ENCODE results near the gene LYSMD3.

LYSMD3 gene

DNA sequence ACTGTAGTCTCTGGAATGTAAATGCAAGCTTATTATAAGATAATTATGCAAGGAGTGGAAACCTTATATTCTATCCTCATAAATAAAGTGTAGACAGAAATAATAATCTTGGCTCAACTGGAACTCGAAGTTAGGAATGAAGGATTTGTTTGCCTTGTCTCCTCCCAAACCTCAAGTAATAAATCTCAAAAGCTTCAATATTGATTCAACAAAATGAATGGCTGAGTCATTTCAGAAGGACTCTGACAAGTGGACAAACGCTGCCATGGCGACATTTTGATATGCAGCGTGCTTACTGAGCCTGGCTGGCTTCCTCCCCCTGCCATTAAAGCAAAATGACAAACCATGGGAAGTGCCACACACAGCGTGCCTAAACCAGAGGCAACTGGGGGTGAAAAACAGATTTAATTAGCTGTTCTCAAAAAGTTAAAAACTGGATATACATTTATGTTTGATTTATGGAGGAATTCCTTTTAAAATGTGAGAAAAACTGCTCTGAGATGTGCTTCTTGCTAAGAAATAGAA, 18.7 kb upstream of the LYSMD3 start:
- no peak for DNase-seq (ENCODE audit: low read depth, low spot score)

DNA sequence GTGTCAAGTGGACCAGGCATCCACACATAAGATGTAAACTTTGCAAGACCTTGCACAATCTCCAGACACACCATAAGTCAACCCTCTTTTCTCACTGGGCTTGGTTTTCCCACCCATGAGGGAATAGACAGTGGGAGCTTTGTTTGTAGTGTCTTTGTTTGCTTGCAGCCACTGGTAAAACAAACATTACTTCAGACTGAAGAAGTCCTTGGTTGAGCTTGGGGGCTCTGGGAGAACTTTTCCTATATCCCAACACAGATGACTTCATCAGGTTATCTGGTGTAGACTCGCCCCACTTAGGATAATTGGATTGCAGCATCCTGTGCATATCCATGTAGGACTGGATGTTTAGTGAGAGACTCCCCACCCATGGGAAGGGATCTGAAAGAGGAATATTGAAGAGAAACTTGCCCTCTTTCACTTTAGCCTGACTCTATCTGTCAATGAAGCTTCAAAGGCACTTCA, 17.7 kb upstream of the LYSMD3 start:
- no peak for DNase-seq (ENCODE audit: low read depth, low spot score)

DNA sequence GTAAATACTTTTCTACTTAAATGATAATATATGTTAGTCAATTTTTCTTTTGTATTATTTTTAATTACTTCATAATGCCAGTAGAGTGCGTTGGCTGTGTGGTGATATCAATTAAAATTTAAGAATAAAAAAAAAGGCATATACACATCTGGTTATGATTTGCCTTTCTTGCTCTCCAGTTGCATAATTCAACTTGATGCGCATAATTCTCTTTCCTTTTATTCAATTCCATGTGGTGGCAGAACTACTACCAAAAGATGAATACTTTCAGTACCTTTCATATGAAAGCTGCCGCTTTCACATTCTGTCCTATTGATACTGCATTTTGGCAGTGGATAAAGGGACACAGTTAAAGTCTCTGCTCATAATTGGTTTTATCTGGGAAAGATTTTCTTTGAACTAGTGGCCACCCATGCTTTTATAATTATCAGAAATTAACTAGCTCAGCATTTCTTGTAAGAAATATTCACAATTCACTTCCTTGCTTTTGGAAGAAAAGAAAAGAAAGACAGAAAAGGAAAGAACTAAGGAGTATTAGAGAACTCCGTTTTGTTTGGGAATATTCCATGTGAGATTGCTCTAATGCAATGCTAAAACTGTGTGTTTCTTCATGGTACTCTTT, 16.9 kb upstream of the LYSMD3 start:
- DNase-seq (ENCODE audit: low read depth, low spot score): no peak

DNA sequence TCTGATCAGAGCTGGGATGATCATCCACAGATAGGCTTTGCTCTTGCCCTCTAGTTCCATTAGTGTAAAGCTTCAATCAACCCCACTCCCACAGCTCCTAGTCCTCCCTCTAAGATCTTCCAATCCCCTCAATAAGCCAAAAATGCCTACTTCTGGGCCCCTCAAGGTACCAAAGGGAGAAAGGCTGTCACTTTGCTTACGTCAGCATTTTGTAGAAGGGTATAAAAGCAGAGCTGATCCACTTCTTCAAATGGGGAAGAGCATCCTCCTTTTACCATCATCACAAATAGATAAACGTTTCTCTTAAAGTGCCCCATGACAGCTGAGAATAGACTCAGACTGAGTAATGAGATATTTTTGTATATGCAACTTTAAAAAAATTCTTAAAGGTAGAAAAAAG, 16.1 kb upstream of the LYSMD3 start:
- DNase-seq (ENCODE audit: low read depth, low spot score): no peak

DNA sequence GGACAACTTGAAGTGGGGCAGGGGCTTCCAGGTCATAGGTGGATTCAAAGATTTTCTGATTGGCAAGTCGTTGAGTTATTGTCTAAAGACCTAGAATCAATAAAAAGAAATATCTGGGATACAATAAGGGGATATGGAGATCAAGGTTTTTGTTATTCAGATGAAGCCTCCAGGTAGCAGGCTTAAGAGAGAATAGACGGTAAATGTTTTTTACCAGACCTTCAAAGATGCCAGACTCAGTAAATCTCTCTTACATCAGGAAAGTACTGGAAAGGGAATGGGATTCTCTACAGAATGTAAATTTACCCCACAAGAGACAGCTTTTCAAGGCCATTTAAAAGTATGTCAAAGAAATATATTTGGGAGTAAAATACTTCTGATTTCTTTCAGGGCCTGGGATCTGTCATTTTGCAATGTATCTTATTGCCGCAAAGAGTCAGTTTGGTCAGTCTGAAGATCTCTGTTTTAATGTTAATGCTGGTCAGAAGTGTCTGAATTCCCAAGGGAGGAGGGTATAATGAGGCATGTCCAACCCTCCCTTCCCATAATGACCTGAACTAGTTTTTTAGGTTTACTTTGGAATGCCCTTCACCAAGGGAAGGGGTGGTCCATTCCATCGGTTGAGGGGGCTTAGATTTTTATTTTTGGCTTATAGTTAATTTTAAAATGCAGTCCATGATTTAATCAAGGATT, 13.6 kb upstream of the LYSMD3 start:
- no peak for DNase-seq (ENCODE audit: low read depth, low spot score)

DNA sequence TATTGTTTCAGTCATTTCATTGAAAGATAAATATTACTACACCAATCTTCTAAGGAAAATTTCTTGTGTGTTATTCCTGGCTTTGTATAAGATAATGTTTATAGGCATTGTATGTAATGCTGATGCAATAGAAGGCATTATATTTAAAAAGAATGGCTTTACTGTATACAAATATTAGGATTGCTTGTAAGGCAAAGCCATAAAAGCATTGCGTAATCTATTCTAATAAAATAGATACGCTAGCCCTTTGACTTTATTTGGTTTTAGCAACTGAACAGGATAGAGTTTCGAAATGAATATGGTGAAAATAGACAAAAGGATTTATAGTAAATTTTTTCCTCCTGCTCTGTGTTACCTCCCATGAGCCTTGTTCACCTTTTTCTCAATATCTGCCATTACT, 5.5 kb upstream of the LYSMD3 start:
- no peak for DNase-seq (ENCODE audit: low read depth, low spot score)

DNA sequence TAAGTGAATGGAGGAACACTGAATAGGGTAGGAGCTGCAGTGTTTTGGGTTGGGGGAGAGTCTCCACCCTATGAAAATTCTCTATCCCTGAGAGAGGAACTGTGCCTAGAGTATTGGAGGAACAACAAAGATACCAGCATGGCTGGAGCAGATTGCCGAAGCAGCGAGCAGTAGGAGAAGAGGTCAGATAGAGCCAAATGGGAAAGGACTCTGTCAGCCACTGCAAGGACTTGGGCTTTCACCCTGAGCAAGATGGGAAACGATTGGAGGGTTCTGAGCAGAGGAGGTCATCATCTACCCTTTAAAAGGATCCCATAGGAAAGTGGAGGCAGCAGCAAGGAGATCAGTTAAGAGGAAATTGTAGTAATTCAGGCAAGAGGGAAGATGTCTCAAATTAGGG, 4.4 kb upstream of the LYSMD3 start:
- no peak for DNase-seq (ENCODE audit: low read depth, low spot score)

DNA sequence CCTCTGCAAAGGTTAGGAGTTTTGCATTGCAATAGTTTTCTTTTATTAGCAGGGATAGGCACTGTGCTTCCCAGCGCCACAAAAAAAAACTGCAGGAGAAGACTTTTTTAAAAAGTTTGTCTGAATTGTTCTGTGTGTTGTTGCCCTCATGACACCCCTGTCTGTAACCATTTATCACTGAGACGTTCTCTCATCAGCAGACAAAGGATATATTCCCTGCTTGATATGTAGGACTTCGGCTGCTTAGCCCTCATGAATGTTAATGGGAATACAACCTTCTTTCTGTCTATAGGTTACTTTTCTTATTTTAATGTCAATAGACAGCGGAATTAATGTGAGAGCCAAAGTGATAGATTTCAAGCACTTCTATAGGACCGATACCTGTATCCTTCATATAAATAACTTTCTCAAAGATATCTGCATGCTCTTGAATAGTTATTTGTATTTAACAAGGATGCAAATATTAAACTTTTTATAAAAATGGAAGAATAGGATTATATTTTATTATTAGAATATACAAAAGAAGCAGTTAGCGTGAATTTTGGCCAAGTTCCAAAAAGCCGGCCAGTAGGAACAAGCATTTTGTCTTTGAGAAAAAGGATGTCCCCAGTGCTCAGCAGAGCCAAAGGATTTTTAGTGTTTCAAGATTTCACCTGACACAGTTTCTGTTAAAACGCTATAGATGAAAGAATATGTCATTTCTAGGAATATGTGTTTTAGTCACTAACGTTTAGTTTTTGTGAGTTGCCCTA, 1.5 kb upstream of the LYSMD3 start:
- DNase-seq (ENCODE audit: low read depth, low spot score): no peak

DNA sequence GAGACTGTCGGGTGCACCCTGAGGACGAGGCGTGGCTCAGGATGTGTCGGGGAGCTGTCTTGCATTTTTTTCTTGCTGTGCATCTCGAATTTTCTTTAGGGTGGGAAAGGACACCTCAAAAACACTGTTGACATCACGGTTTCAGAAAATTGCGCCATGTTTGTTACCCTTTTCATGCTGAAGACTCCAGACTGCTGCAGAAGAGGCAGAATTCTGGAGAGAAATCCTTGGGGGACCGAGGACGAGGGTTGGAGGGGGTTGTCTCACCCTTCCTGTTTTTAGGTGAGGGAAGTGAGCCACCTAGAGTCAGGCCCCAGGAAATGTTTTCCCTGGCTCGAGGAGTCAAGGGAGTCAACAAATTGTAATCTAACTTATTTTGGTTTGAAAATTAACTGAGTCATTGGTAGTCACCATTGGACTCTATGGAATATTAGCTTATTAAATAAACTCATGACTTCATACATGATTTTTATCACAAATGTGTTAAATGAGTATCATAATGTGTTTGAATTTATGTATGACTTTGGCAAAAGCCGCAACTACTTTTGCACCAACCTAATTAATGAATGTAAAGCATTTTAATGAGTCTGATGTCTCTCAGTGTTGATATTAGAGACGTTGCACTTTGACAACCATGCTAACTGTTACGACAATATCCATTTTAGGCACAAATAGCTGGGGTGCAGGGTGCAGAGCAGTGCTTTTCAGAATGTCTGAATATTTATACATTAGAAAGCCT, 724 bp upstream of the LYSMD3 start:
- no peak for DNase-seq (ENCODE audit: low read depth, low spot score)

DNA sequence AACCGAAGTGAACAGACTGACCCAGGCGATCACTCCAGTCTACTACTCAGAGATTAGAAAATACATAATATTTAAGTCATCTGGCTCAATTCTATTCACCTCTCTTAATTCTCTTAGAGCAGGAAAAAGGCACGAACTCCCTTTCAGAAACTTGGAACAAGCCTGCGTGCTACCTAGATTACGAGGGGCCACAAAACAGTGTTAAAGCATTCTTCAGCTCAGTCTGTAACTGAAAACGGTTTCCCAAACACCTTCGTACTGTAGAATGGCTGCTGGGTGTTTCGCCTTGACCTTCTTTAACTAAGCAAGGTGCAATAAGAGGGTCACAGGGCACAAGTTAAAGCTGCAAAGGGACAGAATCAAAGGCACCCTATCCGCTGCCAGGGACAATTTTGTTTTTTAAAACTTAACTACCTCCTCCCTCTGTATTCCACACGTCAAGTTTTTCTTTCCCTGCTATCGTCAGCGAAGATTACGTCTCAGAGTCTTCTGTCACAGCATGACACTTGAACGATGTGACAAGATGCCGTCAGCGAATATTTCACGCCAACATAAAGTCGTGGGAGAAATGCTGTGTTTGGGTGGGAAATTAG, 687 bp downstream of the LYSMD3 start:
- no peak for DNase-seq (ENCODE audit: low read depth, low spot score)

DNA sequence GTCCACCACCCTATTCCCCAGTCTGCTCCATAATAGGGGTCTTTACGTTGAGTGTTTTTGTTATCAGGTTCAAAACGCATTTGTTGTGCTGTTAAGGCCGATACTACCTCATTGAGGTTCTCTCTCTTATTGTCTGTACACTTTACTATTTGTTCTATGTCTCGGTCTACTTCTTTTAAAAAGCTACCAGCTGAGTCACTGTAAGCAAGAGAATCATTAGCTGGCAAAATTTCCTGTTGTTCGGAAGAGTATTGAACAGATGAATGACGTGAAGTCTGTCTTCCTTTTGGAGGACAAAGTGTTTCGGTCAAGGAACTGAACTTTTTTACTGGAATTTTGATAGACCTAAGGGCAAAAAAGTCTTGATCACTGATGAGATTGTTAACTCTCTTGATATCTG, 10.3 kb downstream of the LYSMD3 start:
- no peak for DNase-seq (ENCODE audit: low read depth, low spot score)

DNA sequence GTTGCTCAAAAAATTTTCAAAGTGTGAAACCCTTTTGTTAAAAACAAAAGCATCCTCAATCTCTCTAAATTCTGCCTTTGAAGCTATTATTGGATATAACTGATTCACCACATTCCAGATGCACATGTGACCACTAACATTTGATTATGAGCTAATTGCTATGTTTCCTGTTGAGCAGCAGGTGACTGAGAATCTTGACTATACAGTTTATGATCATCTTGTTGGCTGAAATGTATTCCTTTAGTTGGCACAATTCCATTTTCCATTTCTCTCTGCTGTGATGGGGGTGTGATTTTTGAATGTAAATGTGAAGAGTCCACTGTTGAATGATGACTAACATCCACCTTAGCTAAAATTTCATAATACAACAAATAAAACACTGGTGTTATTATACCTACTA, 10.7 kb downstream of the LYSMD3 start:
- no peak for DNase-seq (ENCODE audit: low read depth, low spot score)

DNA sequence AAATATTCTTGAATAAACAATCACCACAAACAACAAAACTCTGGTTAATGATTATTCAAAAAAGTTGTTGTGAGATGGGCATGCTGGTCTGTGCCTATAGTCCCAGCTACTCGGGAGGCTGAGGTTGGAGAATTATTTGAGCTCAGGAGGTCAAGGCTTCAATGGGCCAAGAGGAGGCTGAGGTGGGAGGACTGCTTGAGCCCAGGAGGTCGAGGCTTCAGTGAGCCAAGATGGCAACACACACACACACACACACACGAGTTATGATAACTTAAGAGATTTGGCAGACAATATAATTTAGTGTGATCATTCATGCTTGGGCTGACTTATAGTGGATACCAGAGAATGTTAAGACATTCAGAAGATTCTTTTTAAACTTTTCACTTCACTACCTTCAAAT, 14.9 kb downstream of the LYSMD3 start:
- no peak for DNase-seq (ENCODE audit: low read depth, low spot score)

DNA sequence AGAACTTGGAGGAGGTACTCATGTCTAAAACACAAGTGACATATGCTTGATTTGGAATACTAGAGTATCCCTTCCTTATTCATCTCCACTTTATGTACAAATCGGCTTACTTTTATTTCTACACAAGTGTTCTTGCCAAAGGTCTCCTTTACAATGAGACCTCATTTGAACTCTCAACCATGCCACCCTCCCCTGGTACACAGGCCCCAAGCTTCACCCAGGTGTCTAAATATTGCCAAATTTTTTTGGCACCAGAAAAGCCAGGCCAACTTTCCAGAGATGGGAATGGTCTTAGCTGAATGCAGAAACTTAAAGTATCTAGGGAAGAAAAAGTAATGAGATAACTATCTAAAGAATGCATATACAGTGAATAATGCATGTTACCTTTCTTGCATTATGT, 18.9 kb downstream of the LYSMD3 start:
- no peak for DNase-seq (ENCODE audit: low read depth, low spot score)

DNA sequence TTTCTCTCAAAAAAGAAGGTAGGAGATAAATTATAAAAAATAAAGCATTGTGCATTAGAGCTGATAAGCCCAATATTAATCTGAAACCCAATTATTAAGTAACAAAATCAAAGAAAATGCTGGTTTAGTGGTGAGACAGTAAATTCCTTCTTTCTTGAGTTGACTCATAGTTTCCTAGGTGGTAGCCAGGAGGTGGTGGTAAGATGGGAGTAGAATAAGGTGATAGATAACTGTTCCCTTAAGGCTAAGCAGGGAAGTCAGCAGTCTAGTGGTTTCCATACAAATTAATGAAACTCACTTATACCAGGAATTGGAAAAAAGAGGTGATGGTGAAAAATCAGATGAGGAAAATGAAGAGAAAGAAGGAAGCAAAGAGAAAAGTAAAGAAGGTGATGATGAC, 23.2 kb downstream of the LYSMD3 start:
- DNase-seq (ENCODE audit: low read depth, low spot score): no peak

DNA sequence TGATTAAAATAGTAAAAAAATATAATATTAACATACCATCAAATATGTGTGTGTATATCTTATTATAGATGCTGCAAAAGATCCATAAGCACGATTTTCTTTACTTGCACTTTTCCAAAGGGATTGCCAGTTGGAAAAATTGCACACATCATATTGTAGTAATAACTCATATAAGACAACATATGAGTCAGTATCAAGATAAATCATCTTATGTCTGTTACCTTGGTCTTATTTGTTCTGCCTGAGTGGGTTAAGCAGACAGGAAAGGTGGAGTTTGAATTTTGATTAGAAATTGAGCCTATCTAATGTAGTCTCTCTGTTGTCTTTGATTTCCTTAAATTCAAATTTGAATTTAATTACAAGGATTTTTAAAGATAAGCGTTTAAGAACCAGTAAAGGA, 24.6 kb downstream of the LYSMD3 start:
- DNase-seq (ENCODE audit: low read depth, low spot score): no peak

DNA sequence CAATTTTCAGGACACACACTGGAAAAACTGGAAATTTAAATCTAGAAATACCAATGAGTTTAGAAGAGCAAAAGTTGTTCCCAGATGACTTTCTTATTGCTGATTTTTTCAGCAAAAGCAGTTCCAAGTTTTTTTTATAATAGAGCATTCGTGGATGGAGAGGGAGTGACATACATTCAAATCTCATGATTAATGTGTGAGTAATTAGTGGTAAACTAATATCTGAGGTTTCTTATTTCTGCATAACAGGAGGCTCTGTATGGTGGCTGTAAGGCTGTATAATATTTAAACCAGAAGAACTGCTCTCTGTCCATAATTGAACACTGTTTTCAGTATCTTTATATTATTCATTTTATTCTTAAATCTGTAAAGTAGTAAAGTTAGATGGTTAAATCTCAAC, 25.8 kb downstream of the LYSMD3 start:
- DNase-seq (ENCODE audit: low read depth, low spot score): no peak

DNA sequence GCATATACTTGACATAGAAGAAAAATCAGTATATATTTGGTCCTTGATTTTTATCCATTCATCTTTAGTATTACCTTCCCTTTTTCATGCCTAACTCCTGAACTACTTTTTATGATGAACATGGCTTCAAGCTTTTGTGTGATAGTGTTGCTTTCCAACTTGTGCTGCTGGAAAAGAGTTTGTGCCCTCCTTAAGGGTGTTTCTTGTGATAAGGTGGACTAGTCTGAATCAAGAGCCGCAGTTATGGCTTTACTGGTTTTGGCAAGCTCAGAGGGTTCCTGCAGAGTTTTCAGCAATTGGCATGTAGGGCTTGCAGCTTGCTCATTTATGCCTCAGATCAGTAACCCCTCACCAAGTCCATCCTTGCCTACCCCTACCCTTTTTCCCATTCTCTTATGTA, 34.2 kb downstream of the LYSMD3 start:
- DNase-seq (ENCODE audit: low read depth, low spot score): no peak

DNA sequence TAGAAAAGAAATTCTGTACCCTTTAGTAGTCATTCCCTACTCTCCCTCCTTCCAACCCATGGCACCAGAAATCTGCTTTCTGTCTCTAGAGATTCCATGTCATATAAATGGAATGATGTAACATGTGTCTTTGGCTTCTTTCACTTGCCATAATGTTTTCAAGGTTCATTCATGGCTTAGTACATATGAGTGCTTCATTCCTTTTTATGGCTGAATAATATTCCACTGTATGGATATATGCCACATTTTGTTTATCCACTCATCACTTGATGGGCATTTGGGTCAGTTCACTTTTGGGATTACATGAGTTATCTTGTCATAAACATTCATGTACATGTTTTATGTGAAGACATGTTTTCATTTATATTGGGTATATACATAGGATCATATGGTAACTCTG, 35.3 kb downstream of the LYSMD3 start:
- DNase-seq (ENCODE audit: low read depth, low spot score): no peak

DNA sequence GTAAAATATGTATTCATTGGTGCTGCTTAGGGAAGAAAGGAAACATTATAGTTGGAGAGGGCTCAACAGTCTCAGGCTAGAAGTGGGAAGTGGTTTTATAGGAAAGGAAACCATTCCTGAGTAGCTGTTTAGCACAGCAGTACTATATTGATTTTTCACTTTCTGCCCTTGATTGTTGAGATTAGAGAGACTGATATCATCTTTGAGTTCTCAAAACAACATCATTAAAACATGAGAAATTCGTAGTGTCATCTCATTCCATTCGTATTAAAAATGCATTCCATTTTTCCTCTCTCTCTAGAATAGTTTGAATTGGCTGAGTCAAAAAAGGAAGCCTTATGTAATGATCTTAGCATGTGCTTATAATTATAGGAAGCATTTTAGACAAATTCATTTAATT, 40.6 kb downstream of the LYSMD3 start:
- DNase-seq (ENCODE audit: low read depth, low spot score): no peak

DNA sequence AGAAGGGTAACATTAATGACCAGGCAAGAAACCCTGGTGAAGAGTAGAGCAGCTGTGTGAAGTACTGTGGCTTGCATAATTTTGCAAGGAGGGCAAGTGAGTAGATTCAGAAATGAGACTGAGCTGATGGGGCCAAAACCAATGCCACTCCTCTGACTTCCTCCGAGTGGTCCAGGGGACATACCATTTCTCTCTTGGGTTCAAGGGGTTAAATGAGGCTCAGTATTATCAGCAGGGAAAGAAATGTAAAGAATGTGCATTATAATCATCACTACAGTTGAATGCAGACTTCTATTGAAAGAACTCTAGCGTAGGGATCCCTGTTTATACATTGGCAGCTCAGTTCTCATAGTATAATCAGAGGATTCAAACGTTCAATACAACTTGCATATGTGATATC, 44.8 kb downstream of the LYSMD3 start:
- DNase-seq (ENCODE audit: low read depth, low spot score): no peak

DNA sequence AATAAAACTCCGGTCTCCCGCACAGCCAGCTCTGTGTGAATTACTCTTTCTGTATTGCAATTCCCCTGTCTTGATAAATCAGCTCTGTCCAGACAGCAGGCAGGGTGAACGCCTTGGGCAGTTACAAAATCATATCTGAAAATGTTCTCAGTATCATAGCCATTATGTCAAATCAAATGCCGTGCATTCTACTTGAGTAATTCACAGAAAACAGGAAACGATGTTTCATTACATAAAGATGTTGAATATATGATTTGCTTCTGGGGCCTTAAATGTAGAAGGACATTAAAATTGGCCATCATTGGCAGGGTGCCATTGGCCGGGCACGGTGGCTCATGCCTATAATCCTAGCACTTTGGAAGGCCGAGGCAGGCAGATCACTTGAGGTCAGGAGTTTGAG, 46.2 kb downstream of the LYSMD3 start:
- no peak for DNase-seq (ENCODE audit: low read depth, low spot score)
